ENCODE results near the gene UBE2J2. TPM values are rescaled to one million over a fixed set of nuclear protein-coding genes. Genes with fewer than 3 reads are reported as not detected.

UBE2J2 gene
- total and polyA plus RNA-seq, 4 donors: 21.0 to 30.4 (median 25.8) TPM

DNA sequence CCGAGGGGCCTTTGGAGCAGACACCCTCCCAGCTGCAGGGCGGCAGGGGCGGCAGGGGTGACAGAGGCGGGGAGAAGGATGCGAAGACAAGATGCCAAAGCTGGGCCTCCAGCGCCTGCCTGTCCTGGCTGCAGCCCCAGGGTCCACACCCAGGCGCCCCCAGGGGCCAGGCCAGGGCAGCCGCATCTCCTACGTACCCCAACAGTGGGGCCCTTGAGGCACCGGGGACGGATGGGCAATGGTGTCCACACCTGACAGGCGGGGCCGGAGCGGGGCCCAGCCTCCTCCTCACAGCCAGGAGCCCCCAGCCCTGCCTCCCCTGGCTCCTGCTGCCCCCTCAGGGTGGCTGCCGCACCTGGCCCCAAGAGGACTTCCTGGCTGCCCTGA is 34.4 kb downstream of the UBE2J2 start:
- peak overlapping the region in 1 of 2 donors; percentile 12 for H3K27ac ChIP-seq (ENCODE audit: low read depth in 1 of 2, low read length in 2 of 2)
- no peaks in the 10 kb centered on the region for H3K9me3 ChIP-seq (ENCODE audit: control insufficient read depth in 4 of 4, low read length in 3 of 4)
- H3K9ac ChIP-seq (ENCODE audit: low read depth in 1 of 2, low read length in 2 of 2): no peak overlapping the region
- no peak for TF ChIP-seq JUND (IDR thresholded peaks at IDR 0.05)
- TF ChIP-seq, protein P1, sequence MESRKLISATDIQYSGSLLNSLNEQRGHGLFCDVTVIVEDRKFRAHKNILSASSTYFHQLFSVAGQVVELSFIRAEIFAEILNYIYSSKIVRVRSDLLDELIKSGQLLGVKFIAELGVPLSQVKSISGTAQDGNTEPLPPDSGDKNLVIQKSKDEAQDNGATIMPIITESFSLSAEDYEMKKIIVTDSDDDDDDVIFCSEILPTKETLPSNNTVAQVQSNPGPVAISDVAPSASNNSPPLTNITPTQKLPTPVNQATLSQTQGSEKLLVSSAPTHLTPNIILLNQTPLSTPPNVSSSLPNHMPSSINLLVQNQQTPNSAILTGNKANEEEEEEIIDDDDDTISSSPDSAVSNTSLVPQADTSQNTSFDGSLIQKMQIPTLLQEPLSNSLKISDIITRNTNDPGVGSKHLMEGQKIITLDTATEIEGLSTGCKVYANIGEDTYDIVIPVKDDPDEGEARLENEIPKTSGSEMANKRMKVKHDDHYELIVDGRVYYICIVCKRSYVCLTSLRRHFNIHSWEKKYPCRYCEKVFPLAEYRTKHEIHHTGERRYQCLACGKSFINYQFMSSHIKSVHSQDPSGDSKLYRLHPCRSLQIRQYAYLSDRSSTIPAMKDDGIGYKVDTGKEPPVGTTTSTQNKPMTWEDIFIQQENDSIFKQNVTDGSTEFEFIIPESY (IDR thresholded peaks at IDR 0.05): no peak
- 80% methylated on average over 15 of the region's 15 CpGs for WGBS
- peaks cover 9 to 24% (median 13%) of the 10 kb centered on the region in 4 donors for H3K4me1 ChIP-seq (ENCODE audit: control insufficient read depth in 4 of 4, insufficient read depth in 4 of 4, low read length in 3 of 4)
- no peak for DNase-seq (ENCODE audit: low spot score)
- H3K36me3 ChIP-seq (ENCODE audit: control insufficient read depth in 4 of 4, insufficient read depth in 3 of 4, low read depth in 1 of 4, low read length in 3 of 4): no peaks in the 10 kb centered on the region
- no peaks in the 10 kb centered on the region for H3K27me3 ChIP-seq (ENCODE audit: control insufficient read depth in 4 of 4, insufficient read depth in 4 of 4, low read length in 3 of 4)
- no peak overlapping the region for H3K4me3 ChIP-seq (ENCODE audit: low read depth in 1 of 3, low read length in 3 of 3)

DNA sequence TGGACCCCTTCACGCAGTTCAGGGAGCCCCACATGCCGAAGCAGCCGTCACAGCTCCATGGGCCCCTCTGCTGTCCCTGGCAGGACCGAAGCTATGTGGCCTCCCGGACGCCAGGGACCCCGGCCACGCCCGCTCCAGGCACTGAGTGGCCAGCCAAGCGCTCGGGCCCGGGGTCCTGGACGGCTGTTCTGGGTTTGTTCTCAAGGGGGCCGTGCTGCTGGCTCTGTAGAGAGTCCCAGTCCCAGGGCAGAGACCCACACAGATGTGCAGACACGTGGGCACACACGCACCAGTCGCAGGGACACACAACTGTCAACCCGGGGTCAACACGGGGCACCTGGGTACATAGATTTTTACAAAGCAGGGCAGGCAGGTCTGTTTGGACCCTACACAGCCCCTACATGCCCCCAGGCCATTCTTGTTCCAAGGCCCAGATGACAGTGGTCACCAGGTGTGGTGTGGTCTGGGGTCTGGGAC is 34.9 kb downstream of the UBE2J2 start:
- Histone ChIP-seq H3K27me3 (ENCODE audit: control insufficient read depth in 4 of 4, insufficient read depth in 4 of 4, low read length in 3 of 4) (no peaks in the 10 kb centered on the region), H3K9ac (ENCODE audit: low read depth in 1 of 2, low read length in 2 of 2) (no peak overlapping the region), H3K4me3 (ENCODE audit: low read depth in 1 of 3, low read length in 3 of 3) (no peak overlapping the region), H3K27ac (ENCODE audit: low read depth in 1 of 2, low read length in 2 of 2) (no peak overlapping the region), H3K4me1 (ENCODE audit: control insufficient read depth in 4 of 4, insufficient read depth in 4 of 4, low read length in 3 of 4) (peaks cover 9 to 24% (median 13%) of the 10 kb centered on the region in 4 donors), H3K9me3 (ENCODE audit: control insufficient read depth in 4 of 4, low read length in 3 of 4) (no peaks in the 10 kb centered on the region), H3K36me3 (ENCODE audit: control insufficient read depth in 4 of 4, insufficient read depth in 3 of 4, low read depth in 1 of 4, low read length in 3 of 4) (no peaks in the 10 kb centered on the region)
- WGBS: 83% methylated on average over 19 of the region's 19 CpGs
- no peak for DNase-seq (ENCODE audit: low spot score)
- no peak for TF ChIP-seq EGR1 (IDR thresholded peaks at IDR 0.05; ENCODE audit: low read depth in 2 of 2)

GRCh38 chr1:1237874-1238701 is 35.6 kb downstream of the UBE2J2 start:
- 65% methylated on average over 48 of the region's 48 CpGs for WGBS
- H3K27me3 ChIP-seq (ENCODE audit: control insufficient read depth in 4 of 4, insufficient read depth in 4 of 4, low read length in 3 of 4): no peaks in the 10 kb centered on the region
- TF ChIP-seq YY1 (IDR thresholded peaks at IDR 0.05): no peak
- H3K36me3 ChIP-seq (ENCODE audit: control insufficient read depth in 4 of 4, insufficient read depth in 3 of 4, low read depth in 1 of 4, low read length in 3 of 4): no peaks in the 10 kb centered on the region
- peaks cover 9 to 28% (median 15%) of the 10 kb centered on the region in 4 donors for H3K4me1 ChIP-seq (ENCODE audit: control insufficient read depth in 4 of 4, insufficient read depth in 4 of 4, low read length in 3 of 4)
- no peak overlapping the region for H3K9ac ChIP-seq (ENCODE audit: low read depth in 1 of 2, low read length in 2 of 2)
- no peak overlapping the region for H3K27ac ChIP-seq (ENCODE audit: low read depth in 1 of 2, low read length in 2 of 2)
- H3K9me3 ChIP-seq (ENCODE audit: control insufficient read depth in 4 of 4, low read length in 3 of 4): no peaks in the 10 kb centered on the region
- DNase-seq (ENCODE audit: low spot score): no peak
- H3K4me3 ChIP-seq (ENCODE audit: low read depth in 1 of 3, low read length in 3 of 3): no peak overlapping the region

DNA sequence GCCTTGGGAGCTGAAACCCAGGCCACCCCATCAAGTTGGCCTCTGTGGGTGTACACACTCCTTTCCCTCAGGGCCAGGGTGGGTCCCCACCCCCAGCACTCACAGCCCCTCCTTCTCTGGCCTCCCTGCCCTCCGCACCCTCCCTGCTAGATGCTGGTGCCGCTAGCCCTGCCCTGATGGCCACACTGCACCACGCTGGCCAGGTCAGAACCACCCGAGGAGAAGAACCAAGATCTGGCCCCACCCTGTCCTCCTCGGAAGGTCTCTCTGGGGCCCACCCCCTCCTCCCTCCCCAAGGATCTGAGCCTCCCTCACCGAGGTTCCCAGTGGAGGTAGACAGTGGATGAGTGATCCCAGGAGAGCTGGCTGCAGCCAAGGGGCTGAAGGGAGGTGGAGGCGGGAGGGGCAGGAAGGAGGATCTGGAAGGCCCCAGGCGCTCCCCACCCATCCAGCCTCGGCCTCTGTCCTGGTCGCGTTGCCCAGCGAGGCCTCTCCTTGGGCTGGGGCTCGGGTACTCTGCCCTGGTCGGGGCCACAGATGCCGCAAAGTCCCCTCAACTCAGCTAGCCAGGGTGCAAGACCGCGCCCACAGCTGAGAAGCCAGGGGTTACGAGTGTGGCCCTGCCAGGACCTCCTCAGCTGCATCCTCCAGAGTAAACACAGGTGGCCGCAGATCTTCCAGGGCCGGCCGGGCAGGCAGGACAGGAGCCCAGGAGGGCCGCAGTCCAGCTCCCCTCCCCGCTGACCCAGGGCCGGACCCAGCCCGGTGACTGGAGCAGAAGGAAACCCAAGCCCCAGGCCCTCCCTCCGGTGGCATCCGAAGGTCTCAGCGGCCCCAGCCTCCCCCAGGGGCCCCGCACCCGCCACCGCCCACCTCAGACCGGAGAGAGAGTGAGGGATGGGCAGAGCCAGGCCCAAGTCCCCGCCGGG is 36.4 kb downstream of the UBE2J2 start:
- no peaks in the 10 kb centered on the region for H3K9me3 ChIP-seq (ENCODE audit: control insufficient read depth in 4 of 4, low read length in 3 of 4)
- no peak for DNase-seq (ENCODE audit: low spot score)

More for the DNA sequence above, 36.4 kb downstream of the UBE2J2 start:
- H3K36me3 ChIP-seq (ENCODE audit: control insufficient read depth in 4 of 4, insufficient read depth in 3 of 4, low read depth in 1 of 4, low read length in 3 of 4): no peaks in the 10 kb centered on the region
- no peak overlapping the region for H3K27ac ChIP-seq (ENCODE audit: low read depth in 1 of 2, low read length in 2 of 2)
- H3K27me3 ChIP-seq (ENCODE audit: control insufficient read depth in 4 of 4, insufficient read depth in 4 of 4, low read length in 3 of 4): no peaks in the 10 kb centered on the region
- TF ChIP-seq, protein P2, sequence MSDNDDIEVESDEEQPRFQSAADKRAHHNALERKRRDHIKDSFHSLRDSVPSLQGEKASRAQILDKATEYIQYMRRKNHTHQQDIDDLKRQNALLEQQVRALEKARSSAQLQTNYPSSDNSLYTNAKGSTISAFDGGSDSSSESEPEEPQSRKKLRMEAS (IDR thresholded peaks at IDR 0.05): no peak
- TF ChIP-seq HNF4A (conservative IDR thresholded peaks at IDR 0.05) (no peak), CTCF (IDR thresholded peaks at IDR 0.05; ENCODE audit: low read depth, low read length, missing input control) (no peak), HNF4G (IDR thresholded peaks at IDR 0.05) (no peak)
- TF ChIP-seq, protein P3, sequence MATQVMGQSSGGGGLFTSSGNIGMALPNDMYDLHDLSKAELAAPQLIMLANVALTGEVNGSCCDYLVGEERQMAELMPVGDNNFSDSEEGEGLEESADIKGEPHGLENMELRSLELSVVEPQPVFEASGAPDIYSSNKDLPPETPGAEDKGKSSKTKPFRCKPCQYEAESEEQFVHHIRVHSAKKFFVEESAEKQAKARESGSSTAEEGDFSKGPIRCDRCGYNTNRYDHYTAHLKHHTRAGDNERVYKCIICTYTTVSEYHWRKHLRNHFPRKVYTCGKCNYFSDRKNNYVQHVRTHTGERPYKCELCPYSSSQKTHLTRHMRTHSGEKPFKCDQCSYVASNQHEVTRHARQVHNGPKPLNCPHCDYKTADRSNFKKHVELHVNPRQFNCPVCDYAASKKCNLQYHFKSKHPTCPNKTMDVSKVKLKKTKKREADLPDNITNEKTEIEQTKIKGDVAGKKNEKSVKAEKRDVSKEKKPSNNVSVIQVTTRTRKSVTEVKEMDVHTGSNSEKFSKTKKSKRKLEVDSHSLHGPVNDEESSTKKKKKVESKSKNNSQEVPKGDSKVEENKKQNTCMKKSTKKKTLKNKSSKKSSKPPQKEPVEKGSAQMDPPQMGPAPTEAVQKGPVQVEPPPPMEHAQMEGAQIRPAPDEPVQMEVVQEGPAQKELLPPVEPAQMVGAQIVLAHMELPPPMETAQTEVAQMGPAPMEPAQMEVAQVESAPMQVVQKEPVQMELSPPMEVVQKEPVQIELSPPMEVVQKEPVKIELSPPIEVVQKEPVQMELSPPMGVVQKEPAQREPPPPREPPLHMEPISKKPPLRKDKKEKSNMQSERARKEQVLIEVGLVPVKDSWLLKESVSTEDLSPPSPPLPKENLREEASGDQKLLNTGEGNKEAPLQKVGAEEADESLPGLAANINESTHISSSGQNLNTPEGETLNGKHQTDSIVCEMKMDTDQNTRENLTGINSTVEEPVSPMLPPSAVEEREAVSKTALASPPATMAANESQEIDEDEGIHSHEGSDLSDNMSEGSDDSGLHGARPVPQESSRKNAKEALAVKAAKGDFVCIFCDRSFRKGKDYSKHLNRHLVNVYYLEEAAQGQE (IDR thresholded peaks at IDR 0.05): no peak
- H3K4me3 ChIP-seq (ENCODE audit: low read depth in 1 of 3, low read length in 3 of 3): no peak overlapping the region
- H3K9ac ChIP-seq (ENCODE audit: low read depth in 1 of 2, low read length in 2 of 2): no peak overlapping the region
- H3K4me1 ChIP-seq (ENCODE audit: control insufficient read depth in 4 of 4, insufficient read depth in 4 of 4, low read length in 3 of 4): peaks cover 9 to 34% (median 22%) of the 10 kb centered on the region in 4 donors
- WGBS: 46% methylated on average over 34 of the region's 34 CpGs
